Measurements from ENCODE around the gene LHFPL2.
"Not testable (repeated sequence)": the region's sequence is repeated elsewhere in the genome, so short reads cannot be mapped to it uniquely, and the experiment has no call there.

LHFPL2 gene

DNA sequence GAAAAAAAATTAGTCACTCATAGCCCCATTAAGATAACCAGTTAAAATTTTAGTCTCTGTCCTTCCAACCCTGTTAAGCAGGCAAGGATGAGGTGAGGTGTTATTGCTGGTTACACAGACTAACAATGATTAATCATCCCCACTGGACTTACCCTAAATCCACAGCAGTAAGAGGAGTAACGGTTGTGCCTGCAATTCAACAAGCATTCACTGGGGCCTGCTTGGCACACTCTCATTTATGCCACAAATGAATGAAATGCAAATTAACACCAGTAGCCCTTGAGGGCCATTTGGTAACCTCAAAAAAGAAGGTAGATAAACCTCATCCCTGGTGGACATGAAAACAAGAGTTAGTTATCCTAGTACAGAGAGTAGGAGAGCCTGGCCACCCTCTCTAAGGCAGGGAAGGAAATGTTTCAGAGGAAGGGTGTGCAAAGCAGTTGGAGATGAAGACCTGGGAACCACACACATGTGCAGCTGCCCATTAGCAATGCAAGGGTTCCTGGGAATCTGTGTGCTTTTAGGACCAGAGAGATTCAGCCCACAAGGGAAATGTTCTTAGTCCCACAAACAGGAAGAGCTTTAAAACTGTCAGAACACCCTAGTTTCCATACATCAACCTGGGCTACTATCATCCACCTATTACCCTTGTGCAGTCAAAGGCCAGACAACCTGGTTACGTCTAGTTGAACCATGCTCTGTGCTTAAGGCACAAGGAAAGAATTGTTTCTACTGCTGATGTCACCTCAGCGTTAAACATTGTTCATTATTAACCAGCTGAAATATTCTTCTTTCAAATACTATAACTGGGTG lies 7.7 kb downstream of the LHFPL2 start:
- DNase-seq (ENCODE audit: low read depth) = no peak

DNA sequence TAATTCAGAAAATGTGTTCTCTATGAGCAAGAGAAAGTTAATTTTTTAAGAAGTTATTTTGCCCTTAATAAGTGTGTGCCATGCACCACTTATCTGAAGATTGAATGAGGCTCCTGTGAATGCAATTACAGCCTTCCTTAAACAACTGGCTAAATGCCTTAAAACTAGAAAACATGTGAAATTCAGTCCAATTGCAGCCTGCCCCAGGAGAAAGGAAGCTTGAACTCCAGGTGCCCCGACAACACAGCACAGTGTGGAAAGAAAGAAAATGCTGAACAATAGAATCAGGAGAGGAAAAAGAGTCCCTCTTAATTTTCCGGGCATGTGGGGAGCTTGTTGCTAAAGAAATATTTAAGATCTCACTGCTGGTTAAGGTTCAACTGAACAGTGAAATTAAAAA lies 8.8 kb downstream of the LHFPL2 start:
- no peak for DNase-seq (ENCODE audit: low read depth)

DNA sequence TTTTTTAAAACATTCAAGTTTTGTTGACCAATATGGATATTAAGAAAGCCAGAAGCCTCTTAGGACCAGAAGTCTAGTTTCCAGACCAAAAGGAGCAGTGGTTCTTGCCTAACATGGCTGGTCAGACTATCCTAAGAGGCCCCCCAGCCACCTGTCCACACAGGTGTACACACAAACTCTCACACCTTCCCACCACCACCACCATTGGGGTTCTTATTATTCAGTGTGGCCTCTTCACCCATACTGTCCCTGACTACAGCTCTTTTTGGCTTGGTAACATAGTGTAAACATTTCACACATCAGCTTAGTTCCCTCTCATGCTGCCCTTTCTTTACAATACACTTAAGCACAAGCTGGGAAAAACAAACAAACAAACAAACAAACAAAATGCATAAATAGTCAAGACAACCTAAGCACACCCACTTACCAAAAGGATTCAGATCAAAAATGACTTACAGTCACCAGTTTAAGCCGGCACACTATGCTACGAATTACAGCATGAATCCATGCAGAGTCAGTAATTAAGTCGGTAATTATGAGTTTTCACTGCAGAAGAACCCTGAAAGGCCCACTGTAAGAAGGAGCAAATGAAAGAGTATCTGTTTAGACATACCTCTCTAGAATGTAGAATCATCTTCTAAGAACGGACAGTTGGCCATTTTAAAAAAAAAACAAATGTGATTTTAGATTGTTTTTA lies 9.5 kb downstream of the LHFPL2 start:
- no peak for DNase-seq (ENCODE audit: low read depth)

DNA sequence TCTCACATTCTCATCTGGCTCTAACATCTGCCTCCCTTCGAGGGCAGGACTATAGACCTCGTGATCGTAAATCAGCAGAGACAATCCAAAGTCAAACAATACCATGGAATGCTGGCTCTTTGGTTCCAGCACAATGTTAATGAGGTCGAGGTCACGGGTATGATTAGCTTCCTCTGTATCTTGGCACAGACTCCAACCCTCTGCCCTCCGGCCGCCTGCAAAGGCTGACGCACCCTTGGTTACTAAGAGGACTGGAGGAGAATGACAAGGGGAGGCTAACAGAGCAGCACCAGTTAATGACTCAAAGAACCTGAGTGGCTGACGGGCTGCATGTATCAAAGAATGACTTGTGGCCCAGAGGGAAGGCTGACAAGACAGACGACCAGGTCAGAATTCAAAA lies 10.1 kb downstream of the LHFPL2 start:
- DNase-seq (ENCODE audit: low read depth) = no peak

DNA sequence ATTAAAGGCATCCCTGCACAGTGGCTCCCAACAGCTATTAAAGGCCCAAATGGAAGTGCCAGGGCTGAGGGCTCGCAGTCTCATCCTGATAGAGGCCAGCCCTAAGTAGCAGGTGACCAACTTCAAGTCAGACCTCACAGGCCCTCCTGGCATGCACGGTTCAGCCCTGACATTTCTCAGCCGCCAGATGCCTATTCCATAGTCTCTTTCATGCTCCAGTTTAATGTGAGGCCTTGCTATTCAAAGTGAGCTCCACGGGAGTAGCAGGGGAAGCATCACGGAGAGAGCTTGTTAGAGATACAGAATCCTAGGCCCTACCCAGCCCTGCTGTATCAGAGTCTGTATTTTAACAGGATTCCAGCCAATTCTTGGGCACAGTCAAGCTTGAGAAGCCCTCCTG lies 11.1 kb downstream of the LHFPL2 start:
- no peak for DNase-seq (ENCODE audit: low read depth)

DNA sequence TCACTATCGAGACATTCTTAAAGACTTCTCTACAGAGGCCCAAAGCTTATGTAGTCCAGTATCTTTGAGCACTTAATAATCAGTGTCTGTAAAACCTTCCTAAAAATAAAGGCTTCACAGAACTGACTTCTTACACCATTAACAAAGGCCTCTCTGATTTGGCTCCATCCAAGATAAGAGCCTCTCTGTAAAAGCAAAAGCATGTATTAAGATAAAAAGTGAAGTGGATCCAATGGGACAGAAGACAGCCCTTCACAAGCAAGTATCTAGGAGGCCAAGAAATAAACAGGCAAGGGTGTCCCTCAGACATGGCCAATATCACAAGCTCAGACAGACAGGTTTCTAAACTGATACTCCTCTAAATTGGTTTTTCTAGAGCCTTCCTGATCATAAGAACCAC lies 11.9 kb downstream of the LHFPL2 start:
- DNase-seq (ENCODE audit: low read depth) = no peak

DNA sequence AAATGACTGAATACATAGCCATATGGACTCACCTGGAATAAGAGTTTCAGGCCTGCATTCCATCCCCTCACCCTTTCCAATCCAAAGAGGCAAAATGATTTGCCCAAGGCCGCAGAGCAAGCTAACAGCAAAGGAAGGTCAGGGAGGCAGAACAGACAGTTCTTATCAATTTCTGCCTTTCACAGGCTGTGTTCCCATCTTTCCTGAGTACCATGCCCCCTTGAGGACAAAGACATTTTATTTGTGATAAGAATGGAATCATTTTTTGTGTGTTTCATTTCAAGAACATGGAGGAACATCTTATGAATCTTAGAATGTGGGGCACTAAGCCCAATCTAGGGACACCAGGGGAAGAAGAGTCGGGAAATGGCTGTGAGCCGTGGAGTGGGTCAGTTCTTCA lies 13.9 kb downstream of the LHFPL2 start:
- DNase-seq (ENCODE audit: low read depth) = no peak

DNA sequence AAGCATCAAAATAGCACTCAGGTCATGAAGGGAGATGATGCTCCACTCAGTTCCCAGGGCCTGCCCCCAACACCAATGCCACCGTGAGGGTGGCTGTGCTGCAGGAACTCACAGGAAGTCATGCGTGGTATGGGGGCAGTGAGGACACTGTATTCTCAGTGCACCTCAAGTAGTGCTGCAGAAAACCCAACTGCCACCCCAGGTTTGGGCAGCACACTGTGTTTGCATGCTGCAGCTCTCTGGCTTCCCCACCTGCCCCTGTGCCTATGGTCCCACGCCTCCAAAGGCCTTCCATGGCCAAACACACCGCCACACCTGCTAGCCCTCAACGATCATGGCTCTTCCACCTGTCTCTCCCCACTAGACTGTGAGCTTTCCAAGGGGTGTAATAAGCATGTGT lies 14.3 kb downstream of the LHFPL2 start:
- DNase-seq (ENCODE audit: low read depth) = no peak

DNA sequence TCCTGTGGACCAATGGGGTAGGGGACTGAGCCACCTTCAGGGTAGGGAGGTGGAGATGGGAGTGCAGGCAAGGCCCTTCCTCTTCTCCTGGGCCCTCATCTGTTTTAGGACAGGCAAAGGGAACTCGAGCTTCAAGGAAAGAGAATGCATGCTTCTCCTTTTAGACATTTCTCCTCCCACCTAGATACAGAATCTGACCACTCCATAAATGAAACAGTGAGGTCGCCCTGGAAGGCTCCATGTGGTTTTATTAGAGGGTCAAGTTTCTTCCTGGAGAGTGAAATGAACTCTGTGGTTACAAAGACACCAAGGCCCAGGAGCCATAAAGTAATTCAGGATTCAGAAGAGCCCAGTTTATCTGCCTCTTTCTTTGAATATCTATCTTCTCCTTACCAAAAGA lies 14.9 kb downstream of the LHFPL2 start:
- DNase-seq (ENCODE audit: low read depth) = no peak

DNA sequence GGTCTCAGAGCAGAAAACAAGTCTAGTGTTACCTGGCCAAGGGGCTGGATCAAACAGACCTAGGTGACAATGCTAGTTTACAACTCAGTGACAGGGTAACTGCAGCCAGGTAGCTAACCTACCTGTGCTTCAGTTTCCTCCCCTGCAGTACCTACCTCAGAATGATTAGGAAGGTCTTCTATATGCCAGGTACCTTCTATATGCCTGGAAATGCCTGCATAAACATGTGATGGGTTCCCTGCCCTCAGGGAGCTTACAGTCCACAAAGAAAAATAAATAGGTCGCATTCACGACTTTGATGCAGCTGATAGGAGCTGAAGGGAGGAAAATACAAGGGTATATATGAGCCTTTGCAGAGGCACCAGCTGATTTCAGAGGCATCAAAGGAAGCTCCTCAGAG lies 16.1 kb downstream of the LHFPL2 start:
- no peak for DNase-seq (ENCODE audit: low read depth)

DNA sequence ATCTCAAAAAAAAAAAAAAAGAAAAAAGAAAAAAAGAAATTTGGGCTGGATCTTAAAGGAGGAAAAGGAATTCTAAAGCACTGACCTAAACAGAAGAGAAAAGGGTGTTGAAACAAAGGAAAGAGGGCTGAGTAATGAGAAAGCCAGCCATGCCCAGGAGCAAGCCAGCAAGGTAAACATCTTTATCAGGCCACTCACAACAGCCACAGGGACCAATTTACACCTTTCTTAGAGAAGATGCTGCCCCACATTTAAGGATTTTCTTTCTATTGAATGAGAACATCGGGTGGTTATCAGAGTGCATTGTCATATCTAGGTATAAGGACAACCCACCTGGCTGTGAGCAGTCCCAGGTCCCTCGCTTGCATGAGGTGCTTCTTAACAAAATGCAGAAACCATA lies 16.6 kb downstream of the LHFPL2 start:
- no peak for DNase-seq (ENCODE audit: low read depth)

DNA sequence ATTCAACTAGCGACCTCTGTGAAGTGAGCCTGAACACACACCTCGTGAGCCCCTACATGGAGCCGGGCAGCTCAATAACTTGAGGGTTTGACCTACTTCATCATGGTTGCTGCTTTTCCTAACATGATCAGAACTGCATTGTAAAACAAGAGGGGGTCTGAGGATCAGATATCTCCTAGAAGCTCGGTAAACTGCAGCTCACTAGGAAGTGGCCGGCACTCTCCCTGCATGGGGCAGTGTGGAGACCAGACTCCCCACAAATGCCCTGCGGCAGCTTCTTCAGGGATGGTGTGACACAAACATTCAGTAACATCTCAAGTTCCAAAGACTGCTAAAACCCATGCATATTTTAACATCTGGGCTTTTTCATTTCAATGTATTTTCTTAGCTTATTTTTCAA lies 18.5 kb downstream of the LHFPL2 start:
- DNase-seq (ENCODE audit: low read depth) = no peak

DNA sequence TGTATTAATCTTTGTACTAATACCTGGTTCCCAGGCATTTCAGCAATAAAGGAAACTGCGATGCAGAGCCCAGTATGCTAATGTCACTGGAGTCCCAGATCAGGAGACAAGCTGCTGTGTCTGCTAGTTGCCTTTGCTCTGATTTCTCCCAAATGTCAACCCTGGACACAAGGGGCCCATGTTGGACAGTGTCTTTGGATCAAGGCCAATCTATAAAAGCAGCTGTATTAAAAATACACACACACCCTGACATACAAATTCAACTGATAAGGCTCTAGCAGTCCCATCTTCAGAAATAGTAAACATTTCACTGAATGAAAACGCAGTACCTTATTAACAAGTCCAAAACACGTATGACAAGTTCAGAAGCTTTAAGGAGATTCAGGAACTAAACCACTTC lies 18.9 kb downstream of the LHFPL2 start:
- no peak for DNase-seq (ENCODE audit: low read depth)

DNA sequence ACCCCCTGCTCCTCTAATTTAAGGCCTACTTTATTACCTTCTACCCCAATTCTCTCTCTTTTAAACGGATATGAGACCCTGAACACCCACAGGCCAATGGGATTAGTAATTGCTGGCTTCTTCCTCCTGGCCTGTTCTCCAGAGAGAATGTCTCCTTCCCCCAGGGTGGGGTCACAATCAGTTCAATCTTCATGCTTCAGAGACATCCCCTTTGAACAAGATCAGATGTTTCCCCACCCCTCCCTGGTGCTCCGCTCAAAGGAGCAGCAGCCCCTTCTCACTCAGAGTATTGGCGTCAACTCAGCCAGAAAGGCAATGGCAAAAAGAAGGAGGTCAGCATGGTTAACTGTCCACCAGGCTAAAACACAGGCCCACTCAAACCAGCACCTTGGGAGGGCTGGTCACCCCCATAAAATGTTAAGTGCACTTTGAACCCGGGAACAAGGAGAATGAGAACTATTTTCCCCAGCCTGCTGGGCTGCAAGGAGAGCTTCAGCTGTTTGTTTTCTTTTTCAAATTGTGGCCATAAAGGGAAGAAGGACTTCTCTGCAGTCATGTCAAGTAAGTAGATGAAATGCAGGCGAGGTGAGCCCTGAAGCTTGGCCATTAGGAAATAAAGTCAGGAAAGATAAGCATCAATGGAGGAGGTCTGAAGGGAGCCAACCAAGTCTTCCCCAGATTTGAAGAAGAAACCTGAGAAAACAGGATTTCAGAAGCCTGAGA lies 20.1 kb downstream of the LHFPL2 start:
- DNase-seq (ENCODE audit: low read depth) = no peak

DNA sequence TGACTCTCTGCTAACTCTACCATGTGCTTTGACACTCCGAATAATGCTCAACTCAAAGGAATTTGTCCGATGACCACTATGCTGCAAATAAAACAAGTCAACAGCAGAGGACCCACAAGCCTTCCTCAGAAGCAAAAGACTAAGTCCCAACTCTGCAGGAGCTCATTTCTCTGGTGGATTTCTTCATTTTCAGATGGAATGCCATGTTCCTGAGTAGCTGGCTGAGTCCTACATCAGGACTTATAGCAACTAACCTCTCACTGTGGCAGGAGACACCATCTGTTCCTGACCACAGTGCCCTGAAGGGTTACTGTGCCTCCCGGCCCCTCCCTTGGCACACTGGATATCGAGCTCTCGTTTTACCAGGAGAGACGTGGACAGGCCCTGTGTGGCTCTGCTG lies 20.8 kb downstream of the LHFPL2 start:
- DNase-seq (ENCODE audit: low read depth) = no peak

DNA sequence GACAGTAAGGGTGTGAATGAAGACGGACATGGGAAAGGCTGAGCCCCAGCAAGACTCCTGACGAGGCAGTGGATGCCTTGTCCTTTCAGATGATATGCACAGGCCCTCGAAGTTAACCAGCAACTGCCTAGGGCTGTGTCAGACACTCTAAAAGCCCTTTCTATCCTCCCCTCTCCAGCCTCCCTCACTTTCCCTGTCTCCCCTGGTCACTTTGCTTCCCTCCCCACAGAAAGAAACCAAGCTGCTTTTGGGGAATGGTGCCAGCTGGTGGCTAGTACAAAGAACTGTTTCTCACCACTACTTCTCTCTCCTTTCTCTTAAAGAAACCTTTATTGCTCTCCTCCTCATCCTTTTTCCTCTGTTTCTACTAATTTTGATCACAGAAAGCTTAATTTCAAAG lies 21.4 kb downstream of the LHFPL2 start:
- no peak for DNase-seq (ENCODE audit: low read depth)

DNA sequence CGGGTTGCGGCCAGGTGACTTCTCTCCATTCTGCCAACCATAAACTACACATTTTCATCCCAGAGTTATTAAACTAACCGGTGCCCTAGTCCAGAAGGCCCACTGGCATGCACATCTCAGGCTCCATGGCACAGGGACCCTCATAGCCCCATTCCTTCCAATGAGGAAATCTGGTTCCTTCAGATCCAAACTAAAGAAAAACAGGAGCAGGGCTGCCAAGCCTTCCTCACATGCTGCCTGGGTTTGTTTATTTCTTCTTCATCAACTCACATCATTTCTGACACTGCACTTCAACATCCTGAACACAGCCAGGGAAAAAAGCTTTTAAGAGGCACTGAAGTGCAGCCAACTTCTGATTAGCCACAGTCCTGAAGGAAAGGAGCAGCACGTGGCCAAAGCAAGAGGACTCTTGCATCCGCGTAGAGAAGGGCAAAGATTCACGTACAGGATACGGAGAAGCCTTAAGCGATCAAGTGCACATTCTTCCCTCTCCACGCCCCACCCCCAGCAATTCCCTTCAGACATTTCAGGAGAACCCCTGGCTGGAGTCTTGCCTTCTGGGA lies 22.5 kb downstream of the LHFPL2 start:
- DNase-seq (ENCODE audit: low read depth) = no peak

DNA sequence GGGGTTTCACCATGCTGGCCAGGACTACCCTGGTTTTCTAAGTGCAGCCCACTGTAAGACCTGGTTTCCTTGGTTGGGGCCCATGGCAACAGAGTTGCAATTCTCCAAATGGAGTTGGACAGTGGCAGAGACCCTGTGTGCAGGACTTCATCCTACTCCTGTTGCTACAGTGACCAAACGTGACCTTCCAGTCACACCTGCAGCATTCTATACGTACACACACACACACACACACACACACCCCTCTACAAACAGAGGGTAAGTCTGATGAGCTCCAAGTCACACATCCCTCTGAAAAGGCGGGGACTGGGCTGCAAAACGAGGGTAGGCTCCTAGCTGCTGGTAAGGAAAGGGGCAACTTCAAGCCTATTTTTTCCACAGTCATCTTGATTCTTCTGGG lies 23.6 kb downstream of the LHFPL2 start:
- no peak for DNase-seq (ENCODE audit: low read depth)

DNA sequence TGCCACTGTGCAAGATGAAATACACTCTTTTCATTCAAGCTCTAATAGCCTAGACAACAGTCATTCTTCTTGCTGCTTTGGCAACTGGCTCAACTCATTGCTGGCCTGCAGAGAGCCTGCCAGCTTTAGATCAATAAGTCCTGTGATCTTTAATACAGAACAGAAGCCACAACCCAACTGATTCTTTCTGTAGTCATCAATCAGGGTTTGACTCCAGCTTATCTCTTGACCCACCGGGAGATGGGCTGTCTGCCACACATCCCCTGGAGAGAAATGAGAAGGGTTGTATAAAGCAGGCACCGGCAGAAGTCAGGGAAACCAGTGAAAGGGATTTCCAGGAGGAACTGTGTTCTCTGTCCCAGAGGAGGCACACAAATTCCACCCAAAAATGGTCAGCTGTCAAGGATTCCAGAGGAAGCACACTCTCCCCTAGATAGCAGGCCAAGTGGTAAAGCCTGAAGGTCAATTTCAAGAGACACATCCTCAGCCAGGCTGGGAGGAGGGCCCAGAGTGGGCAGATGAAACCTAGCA lies 24.5 kb downstream of the LHFPL2 start:
- no peak for DNase-seq (ENCODE audit: low read depth)

DNA sequence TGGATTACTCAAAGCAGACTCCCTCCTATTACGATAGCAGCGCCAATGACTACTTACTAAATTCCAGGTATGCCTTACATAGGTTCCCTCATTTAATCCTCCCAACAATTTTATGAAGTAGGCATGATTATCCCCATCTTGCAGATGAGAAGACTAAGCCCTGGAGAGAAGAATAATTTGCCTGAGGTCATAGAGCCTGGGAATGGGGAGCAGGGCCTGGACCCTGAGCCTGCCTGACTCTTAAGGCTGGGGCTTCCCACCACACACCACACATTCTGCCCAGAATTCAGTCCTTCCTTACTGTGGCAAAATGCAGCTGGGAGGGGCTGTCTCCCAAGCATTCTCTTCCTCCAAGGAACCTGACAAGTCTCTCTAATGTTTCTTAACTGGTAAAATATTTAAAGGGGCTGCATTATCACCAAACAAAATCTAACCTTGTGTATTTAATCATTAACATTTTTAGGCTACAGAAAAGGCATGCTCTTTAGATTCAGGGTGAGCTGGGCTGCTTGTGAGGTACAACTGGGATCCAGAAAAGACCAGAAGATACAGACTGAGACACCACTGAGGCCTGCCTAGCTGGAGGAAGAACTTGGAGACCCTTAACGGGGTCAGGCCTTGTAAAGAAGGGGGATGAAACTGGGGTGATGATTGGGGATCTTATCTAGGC lies 26.1 kb downstream of the LHFPL2 start:
- DNase-seq (ENCODE audit: low read depth) = no peak

DNA sequence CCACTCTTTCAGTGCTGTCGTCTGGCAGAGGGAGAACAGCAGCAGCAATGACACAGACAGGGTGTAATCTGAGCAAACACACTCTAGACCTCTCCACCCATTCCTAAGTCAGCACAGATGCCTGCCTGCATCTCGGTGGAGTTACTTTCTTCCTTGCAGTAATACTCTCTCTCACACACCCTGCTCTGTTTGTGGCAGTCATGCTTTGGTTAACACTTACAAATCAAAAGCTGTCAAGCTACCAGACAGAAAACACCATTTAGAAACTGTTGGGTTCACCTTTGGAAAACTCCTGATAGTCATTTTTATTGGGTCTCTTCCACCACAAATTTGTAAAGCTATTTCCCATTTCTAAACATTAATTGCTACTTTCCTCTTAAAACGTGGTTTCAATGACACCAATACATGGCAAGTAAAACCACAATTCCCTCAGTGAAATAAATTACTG lies 27.3 kb downstream of the LHFPL2 start:
- DNase-seq (ENCODE audit: low read depth) = no peak

DNA sequence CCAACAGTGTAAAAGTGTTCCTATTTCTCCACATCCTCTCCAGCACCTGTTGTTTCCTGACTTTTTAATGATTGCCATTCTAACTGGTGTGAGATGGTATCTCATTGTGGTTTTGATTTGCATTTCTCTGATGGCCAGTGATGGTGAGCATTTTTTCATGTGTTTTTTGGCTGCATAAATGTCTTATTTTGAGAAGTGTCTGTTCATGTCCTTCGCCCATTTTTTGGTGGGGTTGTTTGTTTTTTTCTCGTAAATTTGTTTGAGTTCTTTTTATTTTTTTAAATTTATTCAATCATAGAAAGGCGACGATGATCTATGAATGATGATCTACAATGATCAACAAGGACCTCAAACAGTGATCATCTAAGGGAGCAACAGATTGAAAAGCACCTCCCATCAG lies 28.5 kb downstream of the LHFPL2 start:
- not testable (repeated sequence) for DNase-seq (ENCODE audit: low read depth)

All from stimulated activated CD8-positive, alpha-beta memory T cell treated with anti-CD3 and anti-CD28 coated beads, Interleukin-15, amount 100 ng/mL, for 1 hour (primary cell).